Measurements from ENCODE around the gene CDK18. TPM values are rescaled to one million over a fixed set of nuclear protein-coding genes. Genes with fewer than 3 reads are reported as not detected.

CDK18 gene
- total and polyA plus RNA-seq, 7 donors, result 1.5 to 11.9 (median 3.9) TPM

DNA sequence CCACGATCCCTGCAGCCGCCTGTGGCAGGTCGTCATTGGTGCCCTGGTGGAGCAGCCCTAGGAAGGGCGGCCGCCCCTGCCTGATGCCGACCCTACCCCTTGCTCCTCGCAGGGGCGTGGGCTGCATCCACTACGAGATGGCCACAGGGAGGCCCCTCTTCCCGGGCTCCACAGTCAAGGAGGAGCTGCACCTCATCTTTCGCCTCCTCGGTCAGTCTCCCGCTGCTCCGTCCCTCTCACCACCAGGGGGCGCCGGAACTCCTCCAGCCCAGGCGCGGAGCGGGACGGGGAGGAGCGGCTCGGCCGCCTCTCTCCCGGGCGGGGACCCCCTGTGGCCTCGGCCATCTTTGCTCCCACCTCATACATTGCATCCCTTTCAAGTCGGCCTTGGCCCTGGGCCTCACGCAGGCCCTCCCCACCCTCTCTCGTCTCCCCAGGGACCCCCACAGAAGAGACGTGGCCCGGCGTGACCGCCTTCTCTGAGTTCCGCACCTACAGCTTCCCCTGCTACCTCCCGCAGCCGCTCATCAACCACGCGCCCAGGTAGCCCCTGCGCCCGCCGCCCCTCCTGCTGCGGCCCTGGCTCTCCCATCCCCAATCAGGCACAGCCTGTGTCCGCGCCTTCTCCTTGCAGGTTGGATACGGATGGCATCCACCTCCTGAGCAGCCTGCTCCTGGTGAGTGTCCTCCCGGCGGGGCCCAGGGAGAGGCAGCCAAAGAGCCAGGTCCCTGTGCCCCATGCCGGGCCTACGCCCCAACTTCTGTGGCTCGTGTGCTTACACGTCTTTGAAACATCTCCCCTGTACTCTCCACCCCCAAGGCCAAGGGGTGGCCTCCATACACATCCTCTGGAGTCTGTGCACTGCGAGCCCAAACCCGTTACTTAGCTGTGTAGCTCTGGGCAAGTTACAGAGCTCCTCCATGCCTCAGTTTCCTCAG lies 24.7 kb downstream of the CDK18 start:
- Histone ChIP-seq H3K4me1 (no peaks in the 10 kb centered on the region), H3K36me3 (ENCODE audit: insufficient read depth in 1 of 2, low read depth in 1 of 2) (no peaks in the 10 kb centered on the region), H3K4me3 (peak overlapping the region; percentile 55), H3K27ac (no peak overlapping the region), H3K9me3 (no peaks in the 10 kb centered on the region), H3K27me3 (ENCODE audit: insufficient read depth in 3 of 3, low read length in 2 of 3) (no peaks in the 10 kb centered on the region)
- TF ChIP-seq, protein P1, sequence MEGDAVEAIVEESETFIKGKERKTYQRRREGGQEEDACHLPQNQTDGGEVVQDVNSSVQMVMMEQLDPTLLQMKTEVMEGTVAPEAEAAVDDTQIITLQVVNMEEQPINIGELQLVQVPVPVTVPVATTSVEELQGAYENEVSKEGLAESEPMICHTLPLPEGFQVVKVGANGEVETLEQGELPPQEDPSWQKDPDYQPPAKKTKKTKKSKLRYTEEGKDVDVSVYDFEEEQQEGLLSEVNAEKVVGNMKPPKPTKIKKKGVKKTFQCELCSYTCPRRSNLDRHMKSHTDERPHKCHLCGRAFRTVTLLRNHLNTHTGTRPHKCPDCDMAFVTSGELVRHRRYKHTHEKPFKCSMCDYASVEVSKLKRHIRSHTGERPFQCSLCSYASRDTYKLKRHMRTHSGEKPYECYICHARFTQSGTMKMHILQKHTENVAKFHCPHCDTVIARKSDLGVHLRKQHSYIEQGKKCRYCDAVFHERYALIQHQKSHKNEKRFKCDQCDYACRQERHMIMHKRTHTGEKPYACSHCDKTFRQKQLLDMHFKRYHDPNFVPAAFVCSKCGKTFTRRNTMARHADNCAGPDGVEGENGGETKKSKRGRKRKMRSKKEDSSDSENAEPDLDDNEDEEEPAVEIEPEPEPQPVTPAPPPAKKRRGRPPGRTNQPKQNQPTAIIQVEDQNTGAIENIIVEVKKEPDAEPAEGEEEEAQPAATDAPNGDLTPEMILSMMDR (IDR thresholded peaks at IDR 0.05), result peak; percentile 91
- intact Hi-C loops (cut with DNase I), result loop anchor here (2.0 to 10.0 kb wide), 3 partner anchors 128 to 254 kb away; no protein-coding TSS in a partner anchor
- DNase-seq (peak; percentile 85 to 90), ATAC-seq (peak; percentile 78 to 90 (median 80))
- WGBS, 3 donors, result 30 to 37% (median 32%) methylated on average over 43 to 53 of the region's 53 CpGs

DNA sequence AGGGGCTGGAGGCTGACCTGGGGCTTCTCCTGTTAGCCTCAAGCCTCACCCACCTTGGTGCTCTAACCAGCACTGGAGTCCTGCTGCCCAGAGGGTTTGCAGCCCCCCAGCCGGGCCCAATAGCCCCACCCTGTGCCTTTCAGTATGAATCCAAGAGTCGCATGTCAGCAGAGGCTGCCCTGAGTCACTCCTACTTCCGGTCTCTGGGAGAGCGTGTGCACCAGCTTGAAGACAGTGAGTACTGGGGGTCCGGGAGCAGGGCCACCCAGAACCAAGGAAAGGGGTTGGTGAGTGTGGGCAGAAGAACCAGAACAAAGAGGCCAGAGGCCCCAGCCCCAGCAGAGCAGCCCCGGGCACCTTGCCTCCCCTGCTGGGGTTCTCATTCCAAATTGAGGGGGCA lies 25.6 kb downstream of the CDK18 start:
- Histone ChIP-seq H3K27me3 (ENCODE audit: insufficient read depth in 3 of 3, low read length in 2 of 3) (no peaks in the 10 kb centered on the region), H3K27ac (no peak overlapping the region), H3K9me3 (no peaks in the 10 kb centered on the region), H3K36me3 (ENCODE audit: insufficient read depth in 1 of 2, low read depth in 1 of 2) (no peaks in the 10 kb centered on the region), H3K4me1 (no peaks in the 10 kb centered on the region), H3K4me3 (no peak overlapping the region)
- TF ChIP-seq, protein P1 (IDR thresholded peaks at IDR 0.05), result no peak
- WGBS, 3 donors, result 69 to 89% (median 85%) methylated on average over 6 of the region's 6 CpGs
- DNase-seq (peak in 1 of 2 donors; percentile 18), ATAC-seq (no peak)
- intact Hi-C loops (cut with DNase I), result no loop called here

DNA sequence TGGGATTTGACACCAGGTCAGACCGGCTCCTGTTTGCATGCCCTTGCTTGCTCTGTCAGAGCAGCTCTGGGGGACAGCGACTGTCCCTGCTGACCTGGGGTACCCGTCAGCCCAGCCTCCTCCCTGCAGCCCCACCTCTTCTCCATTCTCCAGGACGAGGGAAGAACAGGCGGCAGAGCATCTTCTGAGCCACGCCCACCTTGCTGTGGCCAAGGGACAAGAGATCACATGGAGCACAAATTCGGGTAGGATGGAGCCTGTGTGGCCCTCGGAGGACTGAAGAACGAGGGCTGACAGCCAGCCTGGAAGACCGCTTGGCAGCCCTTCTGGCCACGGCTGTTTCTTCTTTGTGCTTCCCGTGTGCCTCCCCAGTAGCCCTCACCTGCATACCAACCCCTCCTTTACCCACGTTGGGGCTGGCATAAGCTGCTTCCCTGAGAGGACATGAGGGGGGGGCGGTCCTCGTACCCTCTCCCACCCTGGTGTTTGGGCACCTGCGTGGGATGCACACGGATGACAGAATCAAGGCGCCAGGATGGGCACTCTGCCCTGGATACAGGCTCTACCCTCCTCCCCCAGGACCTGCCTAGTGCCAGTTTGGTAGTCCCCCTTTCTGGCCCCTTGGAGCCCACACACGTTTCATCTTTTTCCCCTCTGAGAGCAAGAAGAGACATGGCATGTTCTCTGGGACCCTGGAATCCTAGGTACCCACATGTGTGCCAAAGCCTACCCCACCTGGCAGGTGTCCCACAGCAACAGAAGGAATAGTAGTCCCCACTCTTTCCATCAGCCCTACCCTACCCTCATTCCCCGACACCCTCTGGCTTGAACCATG lies 26.9 kb downstream of the CDK18 start:
- TF ChIP-seq, protein P1 (IDR thresholded peaks at IDR 0.05), result no peak
- intact Hi-C loops (cut with DNase I), result no loop called here
- H3K27me3 ChIP-seq (ENCODE audit: insufficient read depth in 3 of 3, low read length in 2 of 3), result no peaks in the 10 kb centered on the region
- H3K27ac ChIP-seq, result no peak overlapping the region
- WGBS, 3 donors, result 71 to 88% (median 73%) methylated on average over 20 of the region's 20 CpGs
- H3K4me1 ChIP-seq, result no peaks in the 10 kb centered on the region
- H3K36me3 ChIP-seq (ENCODE audit: insufficient read depth in 1 of 2, low read depth in 1 of 2), result no peaks in the 10 kb centered on the region
- ATAC-seq (no peak), DNase-seq (peak; percentile 7 to 26)
- H3K9me3 ChIP-seq, result no peaks in the 10 kb centered on the region
- H3K4me3 ChIP-seq, result no peak overlapping the region

DNA sequence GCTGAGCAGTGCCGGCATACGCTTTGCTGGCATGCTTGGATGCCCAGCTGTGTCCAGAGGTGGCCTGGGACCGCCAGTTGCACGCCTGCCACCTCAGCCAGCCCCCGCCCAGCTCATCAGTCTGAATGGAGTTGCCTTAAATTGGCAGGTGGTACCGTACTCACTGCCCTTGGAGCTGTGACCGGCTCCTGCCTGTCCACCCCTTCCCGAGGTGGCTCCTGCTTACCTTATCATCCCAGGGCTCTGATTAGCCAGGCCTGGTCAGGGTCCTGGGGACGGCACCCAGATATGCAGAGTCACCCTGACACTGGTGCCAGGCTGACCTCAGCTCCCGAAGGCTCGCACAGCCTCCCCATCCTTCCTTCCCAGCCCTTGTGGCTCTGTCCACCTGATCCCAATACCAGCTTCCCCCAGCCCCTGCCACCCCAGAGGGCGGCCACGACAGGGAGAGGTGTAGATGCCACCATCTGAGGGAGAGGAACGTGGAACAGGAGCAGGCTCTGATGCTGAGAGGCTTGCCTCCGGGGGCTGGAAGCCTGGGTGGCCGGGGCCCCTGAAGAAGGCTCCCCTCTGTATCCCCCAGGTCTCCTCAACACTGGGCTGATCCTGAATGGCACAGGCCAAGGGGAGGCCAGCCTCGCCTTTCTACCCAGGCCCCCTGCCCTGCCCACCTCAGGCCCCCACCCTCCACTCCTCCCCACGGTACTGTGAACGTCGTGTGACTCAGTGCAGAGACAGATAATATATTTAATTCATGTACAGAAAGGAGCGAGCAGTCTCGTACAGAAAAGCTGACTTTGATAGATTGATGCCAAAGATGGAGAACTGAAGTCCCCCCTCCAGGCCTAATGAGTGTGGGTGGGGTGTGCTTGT lies 27.8 kb downstream of the CDK18 start:
- Histone ChIP-seq H3K27ac (no peak overlapping the region), H3K4me1 (no peaks in the 10 kb centered on the region), H3K36me3 (ENCODE audit: insufficient read depth in 1 of 2, low read depth in 1 of 2) (no peaks in the 10 kb centered on the region), H3K9me3 (no peaks in the 10 kb centered on the region), H3K27me3 (ENCODE audit: insufficient read depth in 3 of 3, low read length in 2 of 3) (peaks cover 0 to 6% (median 0%) of the 10 kb centered on the region in 3 donors), H3K4me3 (no peak overlapping the region)
- intact Hi-C loops (cut with DNase I), result no loop called here
- DNase-seq, result peak in 1 of 2 donors; percentile 30
- TF ChIP-seq, protein P1 (IDR thresholded peaks at IDR 0.05), result no peak
- WGBS, 3 donors, result 88 to 92% (median 91%) methylated on average over 22 of the region's 22 CpGs
- no peak for ATAC-seq
